PC-3 (cell line): ENCODE data around the gene ZNF24. TPM values are rescaled to one million over a fixed set of nuclear protein-coding genes. Genes with fewer than 3 reads are reported as not detected.

Source experiments
- ATAC-seq: fragments of 200-7000 bp; cut with Tn5 transposase; 2 replicates; pipeline ENCODE4 v1.9.1; 2020; ENCODE audit warnings: mild to moderate bottlenecking, moderate library complexity
- BruUV-seq: library from RNA; stranded (reverse); fragments of 400-500 nt; replicated peaks from 2 replicates; lab custom pipeline; 2021; lab: Mats Ljungman, UMichigan
- CTCF ChIA-PET: fragments of 300-600 bp; sonication (Branson Sonifier 250); formaldehyde crosslinking; loops from one replicate; lab custom pipeline; 2022; ENCODE audit warnings: antibody characterized with exemption; lab: Charles Lee
- POLR2A ChIA-PET: fragments of 300-600 bp; sonication (Branson Sonifier 250); formaldehyde crosslinking; loops from one replicate; lab custom pipeline; 2022; ENCODE audit warnings: antibody characterized with exemption; ENCODE audit not compliant: unreplicated experiment; lab: Charles Lee
- DNase-seq: peaks from one replicate; pipeline ENCODE4 v3.0.0-alpha.2; 2015
- H2AFZ ChIP-seq: fragments of 300-600 bp; sonication (generic); 2 replicates; pipeline ENCODE4 v1.6.0; 2016; ENCODE audit warnings: antibody characterized with exemption, low read length
- H3F3A ChIP-seq: fragments of 300-600 bp; sonication (generic); one replicate; pipeline ENCODE4 v1.6.0; 2017; ENCODE audit warnings: antibody characterized with exemption, low read length, control low read depth, mild to moderate bottlenecking; ENCODE audit not compliant: unreplicated experiment
- H3K27ac ChIP-seq: fragments of 300-600 bp; sonication (generic); 2 replicates; pipeline ENCODE4 v1.5.1; 2016; ENCODE audit warnings: mild to moderate bottlenecking, low read length
- H3K27me3 ChIP-seq: fragments of 300-600 bp; sonication (generic); 2 replicates; pipeline ENCODE4 v1.6.1; 2016; ENCODE audit warnings: low read length, mixed read lengths
- H3K36me3 ChIP-seq: fragments of 300-600 bp; sonication (generic); 2 replicates; pipeline ENCODE4 v1.6.1; 2016; ENCODE audit warnings: low read depth, mixed run types, low read length, mixed read lengths
- H3K4me1 ChIP-seq: fragments of 300-600 bp; sonication (generic); 2 replicates; pipeline ENCODE4 v1.5.1; 2016; ENCODE audit warnings: low read length; ENCODE audit not compliant: insufficient read depth
- H3K4me2 ChIP-seq: fragments of 300-600 bp; sonication (generic); 2 replicates; pipeline ENCODE4 v1.6.0; 2016; ENCODE audit warnings: low read length
- H3K4me3 ChIP-seq: fragments of 300-600 bp; sonication (generic); 2 replicates; pipeline ENCODE4 v1.5.1; 2016; ENCODE audit warnings: mild to moderate bottlenecking, low read length, mixed read lengths
- H3K79me2 ChIP-seq: fragments of 300-600 bp; sonication (generic); 2 replicates; pipeline ENCODE4 v1.6.1; 2017; ENCODE audit warnings: low read length, mixed read lengths
- H3K9ac ChIP-seq: fragments of 300-600 bp; sonication (generic); 2 replicates; pipeline ENCODE4 v1.6.0; 2016; ENCODE audit warnings: mild to moderate bottlenecking, low read length
- H3K9me2 ChIP-seq: fragments of 300-600 bp; sonication (generic); replicated peaks from 2 replicates; pipeline ENCODE4 v1.6.1; 2016; ENCODE audit warnings: mixed run types, low read length, mixed read lengths
- H3K9me3 ChIP-seq: fragments of 300-600 bp; sonication (generic); 2 replicates; pipeline ENCODE4 v1.6.1; 2016; ENCODE audit warnings: low read length, mixed read lengths
- H4K20me1 ChIP-seq: fragments of 300-600 bp; sonication (generic); 2 replicates; pipeline ENCODE4 v1.6.1; 2016; ENCODE audit warnings: low read length, mixed read lengths
- EZH2 ChIP-seq: fragments of 300-600 bp; sonication (generic); IDR thresholded peaks from one replicate; pipeline ENCODE4 v1.6.1; 2017; ENCODE audit warnings: antibody characterized with exemption, mild to moderate bottlenecking, low read length; ENCODE audit not compliant: unreplicated experiment
- EZH2phosphoT487 ChIP-seq: fragments of 300-600 bp; sonication (generic); IDR thresholded peaks from 2 replicates; pipeline ENCODE4 v1.6.1; 2018; ENCODE audit warnings: mild to moderate bottlenecking, antibody characterized with exemption, low read length, borderline replicate concordance
- intact Hi-C: fragments of 100-400 bp; cut with micrococcal nuclease; formaldehyde crosslinking; loops from 2 replicates; pipeline ENCODE4 v1.9.0; 2023
- total RNA-seq: library from RNA; depleted of rRNA; stranded (reverse); fragments of >200 nt; gene quantifications from 2 replicates; pipeline ENCODE4 v1.2.3, GENCODE V29; 2014
- TF ChIP-seq, protein P1 (sequence below): fragments of 300-600 bp; sonication (generic); conservative IDR thresholded peaks from 2 replicates; pipeline ENCODE4 v1.5.1; 2017; ENCODE audit warnings: antibody characterized with exemption, low read depth, mild to moderate bottlenecking, low read length

Gene ZNF24
- total RNA-seq, 1 experiment from 2014 or later = 11.0 TPM

DNA sequence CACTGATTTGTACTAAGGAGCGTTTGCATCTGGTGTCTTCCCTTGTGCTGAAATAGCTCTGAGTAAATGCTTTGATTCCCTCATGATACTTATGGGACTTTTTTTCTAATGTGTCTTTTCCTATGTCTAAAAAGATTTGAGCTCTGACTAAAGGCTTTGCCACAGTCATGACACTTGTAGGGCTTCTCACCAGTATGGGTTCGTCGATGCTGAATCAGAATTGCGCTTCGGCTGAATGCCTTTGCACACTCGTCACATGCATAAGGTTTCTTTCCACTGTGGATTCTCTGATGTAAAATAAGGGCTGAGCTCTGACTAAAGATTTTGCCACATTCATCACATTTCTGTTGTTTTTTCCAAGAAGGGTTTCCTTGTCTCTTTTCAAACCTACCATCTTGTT is 24.9 kb upstream of the ZNF24 start:
- H3K27me3 ChIP-seq = no peaks in the 10 kb centered on the region
- no peak overlapping the region for H3K4me3 ChIP-seq
- no peak overlapping the region for H2AFZ ChIP-seq
- H3K36me3 ChIP-seq = no peaks in the 10 kb centered on the region
- no peak for DNase-seq
- H3K9ac ChIP-seq = no peak overlapping the region
- ChIA-PET CTCF (no interaction called here), POLR2A (no interaction called here)
- H3K9me3 ChIP-seq = no peaks in the 10 kb centered on the region
- H3K79me2 ChIP-seq = no peaks in the 10 kb centered on the region
- no peaks in the 10 kb centered on the region for H3K4me1 ChIP-seq
- H3K9me2 ChIP-seq = no peaks in the 10 kb centered on the region
- H3F3A ChIP-seq = no peaks in the 10 kb centered on the region
- no peak for ATAC-seq
- no peak overlapping the region for H3K27ac ChIP-seq
- no peaks in the 10 kb centered on the region for H4K20me1 ChIP-seq
- TF ChIP-seq, protein P1, sequence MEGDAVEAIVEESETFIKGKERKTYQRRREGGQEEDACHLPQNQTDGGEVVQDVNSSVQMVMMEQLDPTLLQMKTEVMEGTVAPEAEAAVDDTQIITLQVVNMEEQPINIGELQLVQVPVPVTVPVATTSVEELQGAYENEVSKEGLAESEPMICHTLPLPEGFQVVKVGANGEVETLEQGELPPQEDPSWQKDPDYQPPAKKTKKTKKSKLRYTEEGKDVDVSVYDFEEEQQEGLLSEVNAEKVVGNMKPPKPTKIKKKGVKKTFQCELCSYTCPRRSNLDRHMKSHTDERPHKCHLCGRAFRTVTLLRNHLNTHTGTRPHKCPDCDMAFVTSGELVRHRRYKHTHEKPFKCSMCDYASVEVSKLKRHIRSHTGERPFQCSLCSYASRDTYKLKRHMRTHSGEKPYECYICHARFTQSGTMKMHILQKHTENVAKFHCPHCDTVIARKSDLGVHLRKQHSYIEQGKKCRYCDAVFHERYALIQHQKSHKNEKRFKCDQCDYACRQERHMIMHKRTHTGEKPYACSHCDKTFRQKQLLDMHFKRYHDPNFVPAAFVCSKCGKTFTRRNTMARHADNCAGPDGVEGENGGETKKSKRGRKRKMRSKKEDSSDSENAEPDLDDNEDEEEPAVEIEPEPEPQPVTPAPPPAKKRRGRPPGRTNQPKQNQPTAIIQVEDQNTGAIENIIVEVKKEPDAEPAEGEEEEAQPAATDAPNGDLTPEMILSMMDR = no peak
- no peak for TF ChIP-seq EZH2
- no peak for TF ChIP-seq EZH2phosphoT487
- BruUV-seq = no TSS peak
- no peak overlapping the region for H3K4me2 ChIP-seq
- intact Hi-C loops = no loop called here

- CTCF ChIA-PET = no interaction called here
- TF ChIP-seq EZH2phosphoT487 = no peak
- TF ChIP-seq, protein P1 = no peak
- TF ChIP-seq EZH2 = no peak
- Histone ChIP-seq H3K9me3 (no peaks in the 10 kb centered on the region), H3K4me2 (no peak overlapping the region), H3K4me1 (no peaks in the 10 kb centered on the region), H4K20me1 (no peaks in the 10 kb centered on the region), H2AFZ (no peak overlapping the region), H3K36me3 (no peaks in the 10 kb centered on the region), H3K9me2 (no peaks in the 10 kb centered on the region), H3K4me3 (no peak overlapping the region), H3K27ac (no peak overlapping the region), H3K9ac (no peak overlapping the region), H3K27me3 (no peaks in the 10 kb centered on the region), H3F3A (no peaks in the 10 kb centered on the region), H3K79me2 (no peaks in the 10 kb centered on the region)
- POLR2A ChIA-PET = no interaction called here
- no peak for DNase-seq
- no peak for ATAC-seq
- no TSS peak for BruUV-seq
- intact Hi-C loops = no loop called here
Observed at GRCh38 chr18:35368595-35368994, 24.4 kb upstream of the ZNF24 start.

GRCh38 chr18:35362531-35362930 is 18.3 kb upstream of the ZNF24 start:
- H3K79me2 ChIP-seq = no peaks in the 10 kb centered on the region
- H3K36me3 ChIP-seq = no peaks in the 10 kb centered on the region
- no peaks in the 10 kb centered on the region for H3K9me3 ChIP-seq
- H3K9me2 ChIP-seq = no peaks in the 10 kb centered on the region
- no peaks in the 10 kb centered on the region for H3K27me3 ChIP-seq
- CTCF ChIA-PET = no interaction called here
- TF ChIP-seq EZH2 (no peak), EZH2phosphoT487 (no peak)
- TF ChIP-seq, protein P1 = no peak
- no peak overlapping the region for H3K4me2 ChIP-seq
- no peaks in the 10 kb centered on the region for H3K4me1 ChIP-seq
- H3K4me3 ChIP-seq = no peak overlapping the region
- no peak overlapping the region for H2AFZ ChIP-seq
- BruUV-seq = no TSS peak
- H3K9ac ChIP-seq = no peak overlapping the region
- no peaks in the 10 kb centered on the region for H4K20me1 ChIP-seq
- H3F3A ChIP-seq = no peaks in the 10 kb centered on the region
- DNase-seq (no peak), ATAC-seq (no peak)
- intact Hi-C loops = no loop called here
- POLR2A ChIA-PET = no interaction called here
- no peak overlapping the region for H3K27ac ChIP-seq
